ENCODE measurements around the gene ZNF837.

ZNF837 gene

DNA sequence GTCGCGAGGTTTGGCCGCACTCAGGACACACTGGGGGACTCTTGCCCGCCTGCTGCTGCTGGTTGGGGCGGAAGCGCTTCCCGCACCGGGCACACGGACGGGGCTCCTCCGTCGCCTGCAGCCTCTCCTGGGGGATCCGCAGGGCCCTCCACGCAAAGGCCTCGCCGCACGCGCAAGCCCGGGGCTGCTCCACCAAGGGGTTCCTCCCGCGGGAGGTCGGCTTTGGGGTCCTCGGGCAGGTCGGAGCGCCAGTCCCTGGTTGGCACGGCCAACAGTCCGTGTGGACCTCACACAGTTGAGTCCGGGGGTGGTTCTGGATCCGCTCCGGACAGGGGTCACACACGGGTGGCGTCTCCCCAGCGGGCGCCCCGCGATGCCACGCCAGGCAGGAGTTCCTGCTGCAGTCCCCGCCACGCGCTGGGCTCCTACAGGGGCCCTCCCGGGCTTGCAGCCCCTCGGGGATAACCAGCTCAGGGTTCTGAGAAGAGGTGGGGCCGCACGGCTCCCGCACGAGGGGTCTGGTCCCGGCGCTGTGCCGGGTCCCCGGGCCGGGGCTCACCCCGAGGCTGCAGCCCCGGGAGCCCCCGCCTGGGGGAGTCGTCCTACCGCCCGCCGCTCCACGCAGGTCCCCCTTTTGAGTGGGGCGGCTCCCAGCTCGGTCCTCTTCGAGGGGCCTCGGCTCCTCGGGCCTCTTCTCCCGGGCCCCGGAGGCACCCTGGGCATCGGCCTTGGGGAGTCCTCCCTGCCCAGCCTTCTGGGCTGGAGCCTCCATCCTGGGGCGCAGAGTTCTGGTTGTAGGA lies 12.1 kb downstream of the ZNF837 start:
- no peak for DNase-seq
- no peaks in the 10 kb centered on the region for H3K36me3 Mint-ChIP-seq
- CTCF ChIA-PET = no interaction called here
- peaks cover 4% of the 10 kb centered on the region for H3K4me1 Mint-ChIP-seq
- no peaks in the 10 kb centered on the region for H3K9me3 Mint-ChIP-seq
- no peaks in the 10 kb centered on the region for H3K27me3 Mint-ChIP-seq
- no peak overlapping the region for H3K4me3 Mint-ChIP-seq
- no peak overlapping the region for H3K27ac Mint-ChIP-seq

DNA sequence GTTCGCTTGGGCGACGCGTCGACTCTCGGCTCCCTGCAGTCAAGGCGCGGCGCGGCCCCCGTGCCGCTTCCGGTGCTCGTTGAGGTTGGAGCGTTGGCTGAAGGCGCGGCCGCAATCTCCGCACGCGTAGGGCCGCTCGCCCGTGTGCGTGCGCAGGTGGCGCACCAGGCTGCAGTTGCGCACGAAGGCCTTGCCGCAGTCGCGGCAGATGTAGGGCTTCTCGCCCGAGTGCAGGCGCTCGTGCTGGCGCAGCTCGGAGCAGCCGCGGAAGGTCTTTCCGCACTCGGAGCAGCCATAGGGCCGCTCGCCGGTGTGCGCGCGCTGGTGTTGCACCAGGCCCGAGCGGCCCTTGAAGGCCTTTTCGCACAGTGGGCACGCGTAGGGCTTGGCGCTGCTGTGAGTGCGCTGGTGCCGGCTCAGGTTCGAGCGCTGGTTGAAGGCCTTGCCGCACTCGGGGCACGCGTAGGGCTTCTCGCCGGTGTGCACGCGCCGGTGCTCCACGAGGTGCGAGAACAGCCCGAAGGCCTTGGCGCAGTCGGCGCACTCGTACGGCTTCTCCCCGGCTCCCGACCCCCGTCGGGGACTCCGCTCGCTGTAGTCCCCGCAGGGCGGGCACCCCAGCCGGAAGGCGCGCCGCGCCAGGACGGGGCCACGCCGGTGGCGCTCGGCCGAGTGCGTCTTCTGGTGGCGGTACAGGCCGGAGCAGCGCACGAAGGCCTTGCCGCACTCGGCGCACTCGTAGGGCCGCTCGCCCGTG lies 13.0 kb downstream of the ZNF837 start:
- CTCF ChIA-PET = no interaction called here
- H3K36me3 Mint-ChIP-seq = no peaks in the 10 kb centered on the region
- H3K27me3 Mint-ChIP-seq = no peaks in the 10 kb centered on the region
- no peak overlapping the region for H3K27ac Mint-ChIP-seq
- no peaks in the 10 kb centered on the region for H3K9me3 Mint-ChIP-seq
- H3K4me1 Mint-ChIP-seq = peaks cover 6% of the 10 kb centered on the region
- H3K4me3 Mint-ChIP-seq = no peak overlapping the region
- DNase-seq = no peak

- Mint-ChIP-seq H3K27ac (no peak overlapping the region), H3K27me3 (peaks cover 3% of the 10 kb centered on the region), H3K36me3 (no peaks in the 10 kb centered on the region), H3K4me1 (peaks cover 14% of the 10 kb centered on the region), H3K9me3 (no peaks in the 10 kb centered on the region), H3K4me3 (no peak overlapping the region)
- CTCF ChIA-PET = no interaction called here
- DNase-seq = peak; percentile 7
Measured at GRCh38 chr19:58366585-58367430, 14.0 kb downstream of the ZNF837 start.

DNA sequence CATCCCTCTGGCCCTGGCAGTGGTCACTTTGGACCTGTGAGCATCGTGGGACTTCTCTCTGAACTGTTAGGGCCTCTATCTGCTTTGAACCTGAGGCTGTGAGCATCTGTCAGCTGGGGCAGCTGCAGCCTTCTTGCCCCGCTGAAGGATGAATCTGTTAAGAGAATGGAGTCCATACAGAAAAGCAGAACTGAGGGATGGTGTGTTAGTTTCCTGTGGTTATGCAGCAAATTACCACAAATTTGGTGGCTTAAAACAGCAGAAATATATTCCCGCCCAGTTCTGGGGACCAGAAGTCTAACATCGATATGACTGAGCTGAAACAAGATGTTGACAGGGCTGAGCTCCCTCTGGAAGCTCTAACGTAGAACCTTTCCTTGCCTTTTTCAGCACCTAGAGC lies 16.7 kb downstream of the ZNF837 start:
- CTCF ChIA-PET = interaction anchor here (1.1 to 1.8 kb wide), 2 partner anchors 156 to 217 kb away, joined by 4 to 5 read pairs; partner anchors contain the start of gene ZBTB45
- no peak overlapping the region for H3K27ac Mint-ChIP-seq
- no peak overlapping the region for H3K4me3 Mint-ChIP-seq
- H3K4me1 Mint-ChIP-seq = peaks cover 21% of the 10 kb centered on the region
- DNase-seq = no peak
- H3K27me3 Mint-ChIP-seq = peaks cover 5% of the 10 kb centered on the region
- no peaks in the 10 kb centered on the region for H3K36me3 Mint-ChIP-seq
- H3K9me3 Mint-ChIP-seq = no peaks in the 10 kb centered on the region

DNA sequence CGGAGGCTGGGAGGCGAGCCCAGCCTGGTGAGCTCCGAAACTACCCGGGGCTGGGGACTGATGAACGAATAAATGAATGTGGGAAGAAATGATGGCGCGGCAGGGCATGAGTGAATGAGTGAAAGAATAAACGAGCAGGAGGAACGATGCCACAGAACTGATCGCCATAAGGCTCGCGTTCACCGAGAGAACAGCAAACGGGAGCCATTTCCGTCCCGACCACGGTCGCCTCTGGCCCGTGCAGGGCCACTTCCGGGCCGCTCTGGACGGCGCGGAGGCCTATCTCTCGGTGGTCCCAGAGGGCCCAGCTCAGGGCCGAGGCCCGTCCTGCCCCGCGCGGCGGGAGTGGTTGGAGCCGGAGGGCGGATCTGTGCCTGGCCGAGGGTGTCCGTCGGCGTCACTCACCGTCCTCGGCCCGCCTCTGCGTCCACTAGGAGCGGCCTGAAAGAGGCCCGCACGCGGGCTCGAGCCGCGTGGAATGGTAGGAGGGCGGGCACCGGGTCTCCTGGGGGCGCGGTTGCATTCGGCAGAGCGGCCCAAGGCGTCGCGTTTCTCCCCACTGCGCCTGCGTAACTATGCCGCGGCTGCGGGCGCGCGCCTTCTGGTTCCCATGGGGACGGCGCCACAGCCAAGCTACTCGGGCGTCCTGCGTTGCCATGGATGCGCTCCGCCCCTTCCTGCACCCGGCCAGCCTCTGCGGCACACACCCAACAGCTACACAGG lies 18.4 kb downstream of the ZNF837 start, which contains the start of gene ZNF497:
TSS of gene ZNF497 (minus strand) at position 480 of the 723 bp plus-strand sequence. CDS start 5,116 bp downstream, outside the sequence.
- DNase-seq = peak; percentile 98
- no peaks in the 10 kb centered on the region for H3K9me3 Mint-ChIP-seq
- H3K4me1 Mint-ChIP-seq = peaks cover 24% of the 10 kb centered on the region
- no peaks in the 10 kb centered on the region for H3K36me3 Mint-ChIP-seq
- peaks cover 11% of the 10 kb centered on the region for H3K27me3 Mint-ChIP-seq
- CTCF ChIA-PET = interaction anchor here (0.7 to 1.8 kb wide), 5 partner anchors 12 to 218 kb away, joined by 3 to 5 read pairs (median 4); partner anchors contain the start of genes ZNF324B and ZNF544
- H3K27ac Mint-ChIP-seq = peak within 1 kb of the TSS; percentile 86
- H3K4me3 Mint-ChIP-seq = peak within 1 kb of the TSS; percentile 79

GRCh38 chr19:58361900-58362271 lies 18.9 kb downstream of the ZNF837 start:
- DNase-seq = peak; percentile 52
- Mint-ChIP-seq H3K36me3 (no peaks in the 10 kb centered on the region), H3K4me1 (peaks cover 28% of the 10 kb centered on the region), H3K27me3 (peaks cover 17% of the 10 kb centered on the region), H3K4me3 (peak overlapping the region; percentile 79), H3K27ac (peak overlapping the region; percentile 86), H3K9me3 (no peaks in the 10 kb centered on the region)
- CTCF ChIA-PET = interaction anchor here (0.9 to 1.4 kb wide), 2 partner anchors 11 to 133 kb away, joined by 3 to 4 read pairs; partner anchors contain the start of gene ZNF544

DNA sequence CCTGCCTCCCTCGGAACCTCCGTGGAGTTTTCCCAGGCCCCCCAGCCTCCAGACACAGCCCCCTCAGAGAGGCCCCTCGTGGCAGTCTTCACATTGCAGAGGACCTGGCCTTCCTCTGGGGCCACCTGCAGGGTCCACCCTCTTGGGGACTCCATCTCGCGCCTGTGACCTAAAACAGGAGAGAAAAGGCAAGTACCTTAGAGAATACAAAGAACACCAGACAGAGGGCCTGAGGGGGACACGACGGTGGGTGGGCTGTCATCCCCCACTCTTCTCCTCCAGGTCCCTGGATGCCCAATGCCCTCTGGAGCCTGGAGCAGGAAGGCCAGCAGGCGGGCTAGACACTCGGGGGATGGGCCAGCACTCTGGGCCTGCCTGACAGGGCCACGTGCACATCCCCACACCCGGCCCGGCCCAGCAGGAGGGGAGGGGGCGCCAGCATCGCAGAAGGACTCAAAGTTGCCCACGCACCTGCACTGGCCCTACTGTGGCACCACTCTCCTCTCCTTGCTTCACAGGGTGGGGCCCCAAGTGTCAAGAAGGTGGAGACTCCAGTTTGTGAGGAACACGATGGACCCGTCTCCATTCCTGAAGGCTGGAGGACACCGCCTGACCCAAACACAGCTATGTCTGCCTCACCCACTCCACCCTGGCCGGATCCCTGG lies 23.2 kb downstream of the ZNF837 start:
- peaks cover 3% of the 10 kb centered on the region for H3K36me3 Mint-ChIP-seq
- no peak overlapping the region for H3K4me3 Mint-ChIP-seq
- peaks cover 37% of the 10 kb centered on the region for H3K4me1 Mint-ChIP-seq
- no peak for DNase-seq
- H3K27ac Mint-ChIP-seq = no peak overlapping the region
- CTCF ChIA-PET = interaction anchor here (1.5 kb wide), 1 partner anchor 162 kb away, joined by 5 read pairs; the partner anchor contains the start of gene ZBTB45
- peaks cover 4% of the 10 kb centered on the region for H3K9me3 Mint-ChIP-seq
- peaks cover 41% of the 10 kb centered on the region for H3K27me3 Mint-ChIP-seq

DNA sequence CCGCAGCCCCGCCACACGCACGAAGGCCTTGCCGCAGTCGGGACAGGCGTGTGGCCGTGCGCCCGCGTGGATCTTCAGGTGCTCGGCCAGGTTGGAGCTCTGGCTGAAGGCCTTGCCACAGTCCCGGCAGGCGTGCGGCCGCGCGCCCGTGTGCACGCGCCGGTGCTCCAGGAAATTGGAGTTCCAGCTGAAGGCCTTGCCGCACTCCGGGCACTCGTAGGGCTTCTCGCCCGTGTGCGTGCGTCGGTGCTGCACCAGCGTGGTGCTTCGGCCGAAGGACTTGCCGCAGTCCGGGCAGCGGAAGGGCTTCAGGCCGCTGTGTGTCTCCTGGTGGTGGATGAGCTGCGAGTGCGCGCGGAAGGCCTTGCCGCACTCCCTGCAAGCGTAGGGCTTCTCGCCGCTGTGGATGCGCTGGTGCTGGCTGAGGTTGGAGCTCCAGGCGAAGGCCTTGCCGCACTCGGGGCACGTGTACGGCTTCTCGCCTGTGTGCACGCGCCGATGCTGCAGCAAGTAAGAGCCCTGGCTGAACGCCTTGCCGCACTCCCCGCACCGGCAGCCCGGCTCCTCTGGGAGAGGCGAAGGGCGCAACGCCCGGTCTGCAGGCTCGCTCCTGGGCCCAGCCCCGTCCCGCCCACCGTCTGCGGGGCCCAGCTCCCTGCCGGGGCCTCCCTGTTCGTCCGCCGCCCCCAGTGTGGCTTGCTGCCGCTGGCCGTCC lies 23.9 kb downstream of the ZNF837 start:
- H3K36me3 Mint-ChIP-seq = peaks cover 3% of the 10 kb centered on the region
- DNase-seq = no peak
- peaks cover 4% of the 10 kb centered on the region for H3K9me3 Mint-ChIP-seq
- H3K27me3 Mint-ChIP-seq = peaks cover 39% of the 10 kb centered on the region
- peak overlapping the region; percentile 35 for H3K4me3 Mint-ChIP-seq
- H3K4me1 Mint-ChIP-seq = peaks cover 33% of the 10 kb centered on the region
- peak overlapping the region; percentile 52 for H3K27ac Mint-ChIP-seq
- CTCF ChIA-PET = interaction anchor here (1.5 kb wide), 1 partner anchor 163 kb away, joined by 5 read pairs; the partner anchor contains the start of gene ZBTB45

GRCh38 chr19:58355908-58356765 lies 24.7 kb downstream of the ZNF837 start:
- CTCF ChIA-PET = interaction anchor here (1.5 kb wide), 1 partner anchor 164 kb away, joined by 5 read pairs; the partner anchor contains the start of gene ZBTB45
- DNase-seq = peak; percentile 61
- H3K4me3 Mint-ChIP-seq = peak overlapping the region; percentile 35
- H3K4me1 Mint-ChIP-seq = peaks cover 27% of the 10 kb centered on the region
- H3K36me3 Mint-ChIP-seq = peaks cover 5% of the 10 kb centered on the region
- peak overlapping the region; percentile 33 for H3K27ac Mint-ChIP-seq
- H3K9me3 Mint-ChIP-seq = peaks cover 4% of the 10 kb centered on the region
- peaks cover 36% of the 10 kb centered on the region for H3K27me3 Mint-ChIP-seq

GRCh38 chr19:58355215-58355796 lies 25.5 kb downstream of the ZNF837 start:
- Mint-ChIP-seq H3K36me3 (peaks cover 5% of the 10 kb centered on the region), H3K4me3 (no peak overlapping the region)
- CTCF ChIA-PET = no interaction called here

GRCh38 chr19:58354478-58355030 lies 26.3 kb downstream of the ZNF837 start:
- peaks cover 4% of the 10 kb centered on the region for H3K9me3 Mint-ChIP-seq
- H3K27ac Mint-ChIP-seq = no peak overlapping the region
- H3K4me1 Mint-ChIP-seq = peaks cover 30% of the 10 kb centered on the region
- CTCF ChIA-PET = no interaction called here
- H3K27me3 Mint-ChIP-seq = peaks cover 43% of the 10 kb centered on the region
- no peak for DNase-seq
- no peak overlapping the region for H3K4me3 Mint-ChIP-seq
- H3K36me3 Mint-ChIP-seq = peaks cover 8% of the 10 kb centered on the region

More at GRCh38 chr19:58355215-58355796, 25.5 kb downstream of the ZNF837 start:
- peak overlapping the region; percentile 66 for H3K27ac Mint-ChIP-seq
- H3K27me3 Mint-ChIP-seq = peaks cover 40% of the 10 kb centered on the region
- peaks cover 4% of the 10 kb centered on the region for H3K9me3 Mint-ChIP-seq
- DNase-seq = no peak
- H3K4me1 Mint-ChIP-seq = peaks cover 27% of the 10 kb centered on the region
